NCI-H2081 treated with DMSO at 0.1 percent for 48 hours (cell line): Measurements from ENCODE around the gene DPYSL3.

Source experiments
- DNase-seq: peaks from one replicate; lab custom pipeline; 2025; lab: John Stamatoyannopoulos, UW

DPYSL3 gene

GRCh38 chr5:147437161-147437596 is 72.7 kb downstream of the DPYSL3 start:
- DNase-seq: no peak

- no peak for DNase-seq
Observed at GRCh38 chr5:147436596-147436995, 73.3 kb downstream of the DPYSL3 start.

GRCh38 chr5:147434049-147434448 is 75.8 kb downstream of the DPYSL3 start:
- no peak for DNase-seq

GRCh38 chr5:147432323-147432722 is 77.5 kb downstream of the DPYSL3 start:
- no peak for DNase-seq

- DNase-seq: no peak
Observed at GRCh38 chr5:147431586-147431985, 78.3 kb downstream of the DPYSL3 start.

- DNase-seq: no peak
Observed at GRCh38 chr5:147430628-147431027, 79.2 kb downstream of the DPYSL3 start.

GRCh38 chr5:147427521-147428401 is 82.1 kb downstream of the DPYSL3 start:
- no peak for DNase-seq

GRCh38 chr5:147426640-147427327 is 83.1 kb downstream of the DPYSL3 start:
- no peak for DNase-seq

- no peak for DNase-seq
Observed at GRCh38 chr5:147418613-147419012, 91.3 kb downstream of the DPYSL3 start.

- no peak for DNase-seq
Observed at GRCh38 chr5:147417135-147417813, 92.6 kb downstream of the DPYSL3 start.

GRCh38 chr5:147415651-147416050 is 94.2 kb downstream of the DPYSL3 start:
- DNase-seq: no peak

GRCh38 chr5:147413266-147413665 is 96.6 kb downstream of the DPYSL3 start:
- DNase-seq: no peak

- DNase-seq: no peak
Observed at GRCh38 chr5:147412561-147412960, 97.3 kb downstream of the DPYSL3 start.

- DNase-seq: no peak
Observed at GRCh38 chr5:147411359-147412319, 98.2 kb downstream of the DPYSL3 start.

- DNase-seq: no peak
Observed at GRCh38 chr5:147410496-147411358, 99.1 kb downstream of the DPYSL3 start.

- no peak for DNase-seq
Observed at GRCh38 chr5:147408980-147409379, 100.9 kb downstream of the DPYSL3 start.

- no peak for DNase-seq
Observed at GRCh38 chr5:147407094-147407681, 102.7 kb downstream of the DPYSL3 start.

- no peak for DNase-seq
Observed at GRCh38 chr5:147406636-147407035, 103.2 kb downstream of the DPYSL3 start.

GRCh38 chr5:147404706-147405105 is 105.2 kb downstream of the DPYSL3 start:
- DNase-seq: no peak
